HepG2 (cell line): ENCODE results near the gene KITLG. TPM values are rescaled to one million over a fixed set of nuclear protein-coding genes. Genes with fewer than 3 reads are reported as not detected.

Experiments
- ATAC-seq: fragments of 200-7000 bp; cut with Tn5 transposase; 3 replicates; pipeline ENCODE4 v1.9.1; 2020; ENCODE audit warnings: mild to moderate bottlenecking, moderate library complexity
- BruUV-seq: library from RNA; stranded (reverse); fragments of 400-500 nt; replicated peaks from 2 replicates; lab custom pipeline; 2021; lab: Mats Ljungman, UMichigan
- CTCF ChIA-PET: fragments of 300-600 bp; formaldehyde crosslinking; extraction: SDS; loops from one replicate; lab custom pipeline; 2021; ENCODE audit warnings: low total read pairs, inconsistent platforms, low intra/inter-chr PET ratio; lab: Yijun Ruan, JAX
- POLR2A ChIA-PET: fragments of 350-600 bp; sonication (Branson Sonifier 250); formaldehyde crosslinking; loops from one replicate; lab custom pipeline; 2020; ENCODE audit warnings: antibody characterized with exemption, inconsistent platforms; lab: Yijun Ruan, JAX
- DNase-seq: peaks from one replicate; pipeline ENCODE4 v3.0.0-alpha.2; 2015; ENCODE audit warnings: low spot score
- FAIRE-seq: peaks from 3 replicates; lab custom pipeline; 2011; peaks lifted over from hg19 to GRCh38; lab: Jason Lieb, UNC
- H2AFZ ChIP-seq: one replicate; pipeline ENCODE4 v1.6.1; 2011; ENCODE audit warnings: low read length, inconsistent platforms
- H3K27ac ChIP-seq: fragments of 300-600 bp; 3 replicates; pipeline ENCODE4 v1.8.0; 2011; ENCODE audit warnings: mixed run types, mild to moderate bottlenecking, mixed read lengths, low read length, inconsistent platforms; ENCODE audit not compliant: insufficient read depth; ENCODE audit errors: extremely low read length
- H3K27me3 ChIP-seq, 2 experiments: fragments of 200-600 bp in 1 of 2; 2 replicates in 1 of 2; 3 replicates in 1 of 2; pipeline versions ENCODE4 v1.6.0 to v1.8.0; 2011; ENCODE audit warnings: low read length in 2 of 2, mild to moderate bottlenecking in 2 of 2, moderate library complexity in 2 of 2, inconsistent platforms in 1 of 2; ENCODE audit not compliant: insufficient read depth in 2 of 2, control insufficient read depth in 1 of 2
- H3K36me3 ChIP-seq, 2 experiments: fragments of 200-600 bp in 1 of 2; replicated peaks in 1 of 2; 2 replicates in 1 of 2; 3 replicates in 1 of 2; pipeline versions ENCODE4 v1.5.1 to v1.8.0; 2011; ENCODE audit warnings: low read length in 2 of 2, inconsistent platforms in 1 of 2; ENCODE audit not compliant: insufficient read depth in 2 of 2, control insufficient read depth in 1 of 2
- H3K4me1 ChIP-seq: 2 replicates; pipeline ENCODE4 v1.5.1; 2012; ENCODE audit warnings: low read length, inconsistent platforms; ENCODE audit not compliant: insufficient read depth
- H3K4me2 ChIP-seq: 2 replicates; pipeline ENCODE4 v1.6.0; 2011; ENCODE audit warnings: low read depth, low read length, inconsistent platforms
- H3K4me3 ChIP-seq, 3 experiments: fragments of 200-600 bp in 1 of 3; sonication (generic), shearing (Covaris generic) in 1 of 3; replicated peaks in 1 of 3; 2 replicates each; pipeline ENCODE4 v1.5.1; 2011 to 2016; ENCODE audit warnings: low read length in 3 of 3, inconsistent platforms in 2 of 3, low read depth in 2 of 3, mild to moderate bottlenecking in 2 of 3, control low read depth in 1 of 3, mixed read lengths in 1 of 3; ENCODE audit not compliant: insufficient read depth in 1 of 3
- H3K79me2 ChIP-seq: one replicate; pipeline ENCODE4 v1.6.1; 2011; ENCODE audit warnings: low read length, inconsistent platforms; ENCODE audit not compliant: insufficient read depth
- H3K9ac ChIP-seq: 2 replicates; pipeline ENCODE4 v1.6.0; 2011; ENCODE audit warnings: mild to moderate bottlenecking, low read depth, low read length, inconsistent platforms; ENCODE audit not compliant: insufficient read depth
- H3K9me3 ChIP-seq: 2 replicates; pipeline ENCODE4 v1.5.1; 2012; ENCODE audit warnings: mild to moderate bottlenecking, low read length
- H4K20me1 ChIP-seq: 2 replicates; pipeline ENCODE4 v1.6.0; 2011; ENCODE audit warnings: inconsistent platforms, mild to moderate bottlenecking, low read length, moderate library complexity; ENCODE audit not compliant: insufficient read depth
- DPF2 ChIP-seq: sonication (generic); formaldehyde crosslinking; IDR thresholded peaks from 2 replicates; pipeline ENCODE4 v1.4.0; 2020; ENCODE audit warnings: mild to moderate bottlenecking, low read depth, missing genetic modification reagents, borderline replicate concordance
- EED ChIP-seq: sonication (generic); formaldehyde crosslinking; IDR thresholded peaks from 2 replicates; pipeline ENCODE4 v1.5.0; 2020; ENCODE audit warnings: mild to moderate bottlenecking, missing genetic modification reagents
- EP300 ChIP-seq, 3 experiments: sonication (generic) in 1 of 3; formaldehyde crosslinking in 1 of 3; IDR thresholded peaks; 2 replicates each; pipeline versions ENCODE4 v1.5.1 to v1.6.1; 2011 to 2020; ENCODE audit warnings: low read depth in 2 of 3, low read length in 2 of 3, borderline replicate concordance in 1 of 3, improper control_type of control experiment in 1 of 3, mild to moderate bottlenecking in 1 of 3, missing genetic modification reagents in 1 of 3, moderate library complexity in 1 of 3
- ETV5 ChIP-seq: IDR thresholded peaks from 2 replicates; pipeline ENCODE4 v1.6.1; 2018; ENCODE audit warnings: missing biosample characterization, missing genetic modification reagents, inconsistent platforms, borderline replicate concordance
- NCOA1 ChIP-seq: sonication (generic); formaldehyde crosslinking; IDR thresholded peaks from 2 replicates; pipeline ENCODE4 v1.9.0; 2021; ENCODE audit warnings: missing genetic modification reagents
- NFYB ChIP-seq: sonication (generic); formaldehyde crosslinking; IDR thresholded peaks from 2 replicates; pipeline ENCODE4 v1.4.0; 2020; ENCODE audit warnings: missing genetic modification reagents
- REPIN1 ChIP-seq: sonication (generic); formaldehyde crosslinking; IDR thresholded peaks from 2 replicates; pipeline ENCODE4 v1.8.0; 2022; ENCODE audit warnings: missing genetic modification reagents, low read depth, mild to moderate bottlenecking, borderline replicate concordance
- SAFB2 ChIP-seq: sonication (generic); formaldehyde crosslinking; IDR thresholded peaks from 2 replicates; pipeline ENCODE4 v1.5.1; 2020; ENCODE audit warnings: missing genetic modification reagents, low read depth, mild to moderate bottlenecking, borderline replicate concordance
- STAT5B ChIP-seq: sonication (generic); formaldehyde crosslinking; IDR thresholded peaks from 2 replicates; pipeline ENCODE4 v1.4.0; 2020; ENCODE audit warnings: missing genetic modification reagents
- ZC3H13 ChIP-seq: sonication (generic); formaldehyde crosslinking; IDR thresholded peaks from 2 replicates; pipeline ENCODE4 v1.8.1; 2023; ENCODE audit warnings: mild to moderate bottlenecking, missing genetic modification reagents, moderate library complexity
- ZNF230 ChIP-seq: sonication (generic); formaldehyde crosslinking; IDR thresholded peaks from 2 replicates; pipeline ENCODE4 v1.4.0; 2020; ENCODE audit warnings: mild to moderate bottlenecking, missing genetic modification reagents
- ZNF614 ChIP-seq: IDR thresholded peaks from 2 replicates; pipeline ENCODE4 v1.6.1; 2018; ENCODE audit warnings: missing biosample characterization, missing genetic modification reagents, inconsistent platforms, borderline replicate concordance
- ZNF839 ChIP-seq: sonication (generic); formaldehyde crosslinking; IDR thresholded peaks from 2 replicates; pipeline ENCODE4 v1.4.0; 2020; ENCODE audit warnings: missing genetic modification reagents, mild to moderate bottlenecking, borderline replicate concordance
- WGBS: methylation state at CpG from one replicate; pipeline ENCODE4 v1.1.6; 2017; ENCODE audit warnings: low lambda C conversion rate; 5-methylcytosine and 5-hydroxymethylcytosine counted together
- in situ Hi-C: cut with HindIII; loops from 2 replicates; pipeline ENCODE4 v1.10.0; 2017; ENCODE audit warnings: low pct_unique_long_range_greater_than_20kb; ENCODE audit not compliant: extremely low pct_ligation_motif_present
- intact Hi-C: fragments of 100-400 bp; cut with micrococcal nuclease; formaldehyde crosslinking; loops from one replicate; pipeline ENCODE4 v1.10.0; 2022; ENCODE audit not compliant: unreplicated experiment
- polyA plus RNA-seq, 8 experiments: library from polyadenylated mRNA; depleted of rRNA in 3 of 8; stranded (reverse) in 7 of 8; unstranded in 1 of 8; fragments of >200 nt; fragmentation: Illumina TruSeq in 4 of 8; extraction: Trizol in 4 of 8; gene quantifications; 2 replicates each; pipeline versions ENCODE4 v1.2.1 to v1.2.3, GENCODE V29; 2011 to 2016; ENCODE audit warnings: low read depth in 4 of 8, missing spikeins in 1 of 8, mixed read lengths in 1 of 8; ENCODE audit not compliant: insufficient read depth in 1 of 8
- total RNA-seq, 5 experiments: library from RNA; depleted of rRNA; stranded (reverse); fragments of >200 nt; fragmentation: Illumina TruSeq; extraction: Trizol; gene quantifications; 2 replicates each; pipeline ENCODE4 v1.2.3, GENCODE V29; 2016; ENCODE audit warnings: low read depth in 1 of 5
- TF ChIP-seq, protein P1 (sequence below): sonication (generic); formaldehyde crosslinking; IDR thresholded peaks from 2 replicates; pipeline ENCODE4 v1.8.0; 2023; ENCODE audit warnings: mild to moderate bottlenecking, missing genetic modification reagents

KITLG gene
- total and polyA plus RNA-seq, 2 of the 13 experiments (the other 11 are each of a cell fraction or from before 2014, with no cell fraction given), result 0.66 to 4.3 TPM

DNA sequence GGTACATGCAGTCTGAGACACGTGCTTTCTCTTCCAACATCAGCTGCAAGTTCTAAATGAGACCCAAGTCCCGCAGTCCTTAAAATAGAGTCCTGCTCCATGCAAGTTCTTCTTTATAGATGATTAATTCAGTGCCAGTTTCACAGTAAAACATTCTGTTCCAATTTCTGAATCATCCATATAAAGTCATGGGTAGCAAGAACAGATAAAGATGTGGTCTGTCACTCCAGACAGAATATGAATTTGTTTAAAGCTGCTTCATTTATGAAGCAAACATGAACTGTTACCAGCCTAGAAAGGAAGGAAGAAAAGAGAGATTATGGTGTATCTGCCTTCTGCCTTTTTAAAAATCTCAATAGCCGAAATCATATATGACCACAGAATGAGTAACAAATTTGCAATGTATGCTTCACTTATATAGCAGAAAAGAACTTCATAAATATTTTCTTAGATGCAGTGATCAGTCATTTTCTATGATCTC is 83.3 kb downstream of the KITLG start:
- Histone ChIP-seq H3K4me1 (no peaks in the 10 kb centered on the region), H3K9me3 (no peaks in the 10 kb centered on the region), H3K4me3 (no peak overlapping the region), H3K27me3 (no peaks in the 10 kb centered on the region), H3K79me2 (no peaks in the 10 kb centered on the region), H3K36me3 (no peaks in the 10 kb centered on the region), H3K9ac (no peak overlapping the region), H3K4me2 (no peak overlapping the region), H3K27ac (no peak overlapping the region), H4K20me1 (no peaks in the 10 kb centered on the region), H2AFZ (no peak overlapping the region)
- 67% methylated on average over 3 of the region's 3 CpGs for WGBS
- BruUV-seq, result no TSS peak
- CTCF ChIA-PET, result no interaction called here
- no peak for FAIRE-seq
- no peak for TF ChIP-seq ZNF230 (CRISPR knock-in tag)
- no peak for TF ChIP-seq DPF2
- no peak for TF ChIP-seq ZNF839 (CRISPR knock-in tag)
- TF ChIP-seq, protein P1, sequence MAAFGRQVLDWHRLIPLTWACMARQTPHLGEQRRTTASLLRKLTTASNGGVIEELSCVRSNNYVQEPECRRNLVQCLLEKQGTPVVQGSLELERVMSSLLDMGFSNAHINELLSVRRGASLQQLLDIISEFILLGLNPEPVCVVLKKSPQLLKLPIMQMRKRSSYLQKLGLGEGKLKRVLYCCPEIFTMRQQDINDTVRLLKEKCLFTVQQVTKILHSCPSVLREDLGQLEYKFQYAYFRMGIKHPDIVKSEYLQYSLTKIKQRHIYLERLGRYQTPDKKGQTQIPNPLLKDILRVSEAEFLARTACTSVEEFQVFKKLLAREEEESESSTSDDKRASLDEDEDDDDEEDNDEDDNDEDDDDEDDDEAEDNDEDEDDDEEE (CRISPR knock-in tag), result no peak
- TF ChIP-seq NFYB (CRISPR knock-in tag), result no peak
- TF ChIP-seq ETV5 (CRISPR knock-in tag), result no peak
- no peak for TF ChIP-seq NCOA1 (CRISPR knock-in tag)
- no peak for TF ChIP-seq EP300 (IDR thresholded peaks at IDR 0.05; ENCODE audit: low read depth in 2 of 2, low read length in 2 of 2)
- no peak for TF ChIP-seq EP300 (CRISPR knock-in tag; IDR thresholded peaks at IDR 0.05; ENCODE audit: borderline replicate concordance)
- TF ChIP-seq REPIN1 (CRISPR knock-in tag), result no peak
- no peak for TF ChIP-seq ZNF614 (CRISPR knock-in tag)
- TF ChIP-seq EED (CRISPR knock-in tag), result no peak
- TF ChIP-seq STAT5B (CRISPR knock-in tag), result no peak
- TF ChIP-seq ZC3H13, result no peak
- no peak for TF ChIP-seq SAFB2 (CRISPR knock-in tag)
- POLR2A ChIA-PET, result no interaction called here
- in situ Hi-C loops (no loop called here), intact Hi-C loops (no loop called here)
- no peak for ATAC-seq
- DNase-seq, result no peak
